GM12865 (cell line): ENCODE data around the gene SCAPER.
A peak's percentile ranks its signal among the peaks of the same experiment; 100 is the strongest.

ENCODE experiments used
- DNase-seq: peaks from one replicate; pipeline ENCODE4 v3.0.0; 2010; ENCODE audit warnings: low read depth
- H3K4me3 ChIP-seq: 2 replicates; pipeline ENCODE4 v1.5.1; 2011; ENCODE audit warnings: mild to moderate bottlenecking, low read depth, low read length, control low read depth
- TF ChIP-seq, protein P1 (sequence below): IDR thresholded peaks from 2 replicates; pipeline ENCODE4 v1.5.1; 2011; ENCODE audit warnings: low read length, control low read depth, low read depth, inconsistent platforms; ENCODE audit not compliant: insufficient read depth; ENCODE audit errors: missing control alignments

The SCAPER gene

DNA sequence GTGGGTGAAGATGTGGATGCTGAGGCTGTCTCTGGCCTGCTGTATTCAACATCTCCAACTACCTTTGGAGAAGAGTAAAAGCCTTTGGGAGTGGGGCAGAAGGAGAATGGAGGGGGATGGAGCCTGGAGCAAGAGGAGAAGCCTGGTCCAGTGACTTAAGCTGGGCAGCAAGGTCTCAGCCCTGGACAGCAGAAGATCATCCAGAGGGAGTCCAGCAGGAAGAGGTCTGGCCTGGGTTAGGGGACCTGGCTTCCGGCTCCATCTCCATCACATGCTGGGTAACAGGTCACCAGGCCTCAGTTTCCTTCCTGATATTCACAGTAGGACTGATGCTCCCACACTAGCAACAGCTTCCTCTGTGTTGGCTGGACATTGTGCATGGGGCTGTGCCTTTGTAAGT, 572.3 kb downstream of the SCAPER start:
- TF ChIP-seq, protein P1, sequence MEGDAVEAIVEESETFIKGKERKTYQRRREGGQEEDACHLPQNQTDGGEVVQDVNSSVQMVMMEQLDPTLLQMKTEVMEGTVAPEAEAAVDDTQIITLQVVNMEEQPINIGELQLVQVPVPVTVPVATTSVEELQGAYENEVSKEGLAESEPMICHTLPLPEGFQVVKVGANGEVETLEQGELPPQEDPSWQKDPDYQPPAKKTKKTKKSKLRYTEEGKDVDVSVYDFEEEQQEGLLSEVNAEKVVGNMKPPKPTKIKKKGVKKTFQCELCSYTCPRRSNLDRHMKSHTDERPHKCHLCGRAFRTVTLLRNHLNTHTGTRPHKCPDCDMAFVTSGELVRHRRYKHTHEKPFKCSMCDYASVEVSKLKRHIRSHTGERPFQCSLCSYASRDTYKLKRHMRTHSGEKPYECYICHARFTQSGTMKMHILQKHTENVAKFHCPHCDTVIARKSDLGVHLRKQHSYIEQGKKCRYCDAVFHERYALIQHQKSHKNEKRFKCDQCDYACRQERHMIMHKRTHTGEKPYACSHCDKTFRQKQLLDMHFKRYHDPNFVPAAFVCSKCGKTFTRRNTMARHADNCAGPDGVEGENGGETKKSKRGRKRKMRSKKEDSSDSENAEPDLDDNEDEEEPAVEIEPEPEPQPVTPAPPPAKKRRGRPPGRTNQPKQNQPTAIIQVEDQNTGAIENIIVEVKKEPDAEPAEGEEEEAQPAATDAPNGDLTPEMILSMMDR: no peak
- DNase-seq: no peak
- H3K4me3 ChIP-seq: no peak overlapping the region

DNA sequence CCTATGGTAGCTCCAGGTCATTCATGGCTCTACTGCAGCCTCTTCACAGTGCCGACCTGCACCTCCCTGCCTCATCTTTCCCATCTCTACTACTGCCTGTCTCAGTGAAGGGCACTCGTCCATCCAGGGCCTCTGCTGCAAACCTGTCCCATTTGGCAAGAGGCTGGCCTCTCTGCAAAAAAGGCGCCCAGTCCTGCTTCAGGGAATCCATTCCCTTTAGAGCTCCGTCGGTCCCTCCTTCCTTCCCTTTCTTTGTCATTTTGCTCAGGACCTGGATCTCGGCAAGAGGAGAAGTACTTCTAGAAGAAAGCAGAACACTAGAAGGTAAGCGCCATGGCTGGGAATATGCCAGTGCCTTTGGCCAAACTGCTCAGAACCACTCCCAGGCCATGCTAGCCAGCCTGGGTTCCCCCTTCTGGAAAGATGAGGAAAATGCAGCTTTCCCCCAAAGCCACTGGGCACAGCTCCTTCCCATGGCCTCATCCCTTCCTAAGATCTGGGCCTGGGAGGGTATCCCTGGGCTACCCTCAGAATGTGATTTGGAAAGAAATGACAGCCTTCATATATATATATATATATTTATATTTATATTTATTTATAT, 575.0 kb downstream of the SCAPER start:
- no peak overlapping the region for H3K4me3 ChIP-seq
- DNase-seq: no peak
- TF ChIP-seq, protein P1: peak; percentile 18

DNA sequence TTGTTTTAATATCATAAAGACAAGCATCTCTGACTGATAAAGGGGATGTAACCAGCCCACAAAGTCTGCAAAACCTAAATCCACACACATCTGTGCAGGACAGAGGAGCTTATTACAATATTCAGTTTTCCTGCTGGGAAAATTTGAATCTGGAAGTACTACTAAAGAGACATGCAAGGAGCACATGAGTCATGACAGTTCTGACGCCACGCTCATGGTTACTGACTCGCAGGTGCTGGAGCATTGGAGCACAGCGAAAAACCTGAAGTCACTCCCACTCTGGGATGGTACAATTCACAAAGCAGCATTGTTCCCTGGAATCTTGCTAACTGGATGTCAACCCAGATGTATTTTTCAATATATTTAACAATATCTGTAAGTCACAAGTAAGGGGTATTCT, 576.2 kb downstream of the SCAPER start:
- TF ChIP-seq, protein P1: no peak
- DNase-seq: no peak
- no peak overlapping the region for H3K4me3 ChIP-seq

DNA sequence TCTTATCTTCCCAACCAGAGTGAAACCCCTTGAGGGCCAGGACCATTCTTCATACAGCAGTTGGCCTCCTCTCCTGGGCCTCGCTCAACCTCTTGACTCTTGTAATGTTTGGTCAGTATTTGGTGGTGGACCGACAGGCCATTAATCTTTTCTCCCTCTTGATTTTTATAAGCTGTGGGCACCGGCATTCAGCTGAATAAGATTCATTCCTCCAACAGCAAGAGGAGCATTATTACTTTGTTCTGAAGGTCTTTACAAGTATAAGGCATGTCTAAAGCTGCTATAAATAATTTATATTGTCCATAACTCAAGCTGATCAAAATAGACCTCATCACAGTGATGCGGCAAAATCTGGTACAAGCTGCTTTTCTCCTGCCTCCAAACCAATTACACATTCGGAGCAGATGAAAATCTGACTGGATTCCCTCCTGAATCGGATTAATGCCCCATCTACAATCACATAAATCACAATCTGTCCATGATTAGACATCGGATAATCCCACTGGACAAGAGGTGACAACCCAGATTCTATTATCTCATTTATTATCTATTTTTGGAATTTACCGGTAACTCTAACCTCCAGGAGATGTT, 576.9 kb downstream of the SCAPER start:
- H3K4me3 ChIP-seq: no peak overlapping the region
- no peak for DNase-seq
- TF ChIP-seq, protein P1: no peak

DNA sequence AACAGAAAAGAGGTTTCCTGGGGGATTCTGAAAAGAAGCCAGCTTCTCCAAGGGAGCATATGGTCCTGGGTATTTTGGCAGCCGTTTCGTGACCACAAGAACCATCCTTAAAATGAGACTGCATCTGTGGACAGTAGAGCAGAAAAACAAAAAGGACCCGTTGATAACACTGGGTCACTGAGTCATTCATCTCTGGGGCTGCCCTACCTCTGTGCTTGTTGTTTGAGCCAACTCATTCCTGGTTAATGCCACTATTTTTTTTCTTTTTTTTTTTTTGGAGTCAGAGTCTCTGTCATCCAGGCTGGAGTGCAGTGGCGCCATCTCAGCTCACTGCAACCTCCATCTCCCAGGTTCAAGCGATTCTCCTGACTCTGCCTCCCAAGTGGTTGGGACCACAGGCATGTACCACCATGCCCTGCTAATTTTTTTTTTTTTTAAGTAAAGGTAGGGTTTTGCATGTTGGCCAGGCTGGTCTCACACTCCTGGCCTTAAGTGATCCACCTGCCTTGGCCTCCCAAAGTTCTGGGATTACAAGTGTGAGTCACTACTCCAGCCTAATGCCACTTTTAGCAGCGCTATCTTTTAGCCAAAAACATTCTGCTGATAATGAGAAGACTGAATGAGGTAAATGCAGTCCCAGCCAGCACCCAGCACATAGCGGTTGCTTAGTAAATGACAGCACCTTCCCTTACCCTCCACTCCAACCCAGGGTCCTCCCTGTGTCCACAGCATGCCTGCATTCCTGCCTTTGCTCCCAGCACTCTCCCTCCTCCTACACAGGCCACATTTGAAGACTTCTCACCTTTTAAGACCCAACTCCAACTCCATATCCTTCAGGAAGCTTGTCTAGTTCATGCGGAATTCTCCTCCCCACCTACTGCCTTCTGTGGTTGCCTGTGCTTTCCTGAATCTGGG, 577.7 kb downstream of the SCAPER start:
- DNase-seq: no peak
- TF ChIP-seq, protein P1: no peak
- no peak overlapping the region for H3K4me3 ChIP-seq

DNA sequence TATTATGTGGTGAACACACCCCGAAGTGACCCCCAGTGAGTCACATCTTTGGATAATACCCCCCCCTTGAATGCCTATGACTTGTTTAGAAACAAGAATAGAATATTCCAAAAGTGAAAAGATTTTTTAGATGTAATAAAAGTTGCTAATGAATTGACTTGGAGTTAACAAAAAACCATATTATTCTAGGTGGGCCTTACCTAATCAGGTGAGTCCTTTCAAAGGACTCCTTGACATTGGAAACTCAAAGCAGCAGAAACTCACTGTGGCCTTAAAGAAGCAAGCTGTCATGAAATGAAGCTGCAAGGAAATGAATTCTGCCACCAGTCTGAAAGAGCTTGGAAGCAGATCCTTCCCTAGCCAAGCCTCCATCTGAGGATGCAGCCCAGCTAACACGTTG, 579.4 kb downstream of the SCAPER start:
- DNase-seq: no peak
- H3K4me3 ChIP-seq: no peak overlapping the region
- TF ChIP-seq, protein P1: no peak

- TF ChIP-seq, protein P1: no peak
- no peak for DNase-seq
Measured at GRCh38 chr15:76324066-76324465, 581.1 kb downstream of the SCAPER start.

More at GRCh38 chr15:76324066-76324465, 581.1 kb downstream of the SCAPER start:
- no peak overlapping the region for H3K4me3 ChIP-seq
